Brain microvascular endothelial cell (primary cell): ENCODE results near the gene NIPAL1.

Experiments
- DNase-seq: peaks from one replicate; pipeline ENCODE4 v3.0.0-alpha.2; 2020
- H3K27ac ChIP-seq: fragments of 250-450 bp; sonication (Bioruptor Pico); 2 replicates; pipeline ENCODE4 v1.5.1; 2020; ENCODE audit warnings: mild to moderate bottlenecking, moderate library complexity
- H3K27me3 ChIP-seq: fragments of 250-450 bp; sonication (Bioruptor Pico); replicated peaks from 2 replicates; pipeline ENCODE4 v1.5.1; 2020; ENCODE audit warnings: mild to moderate bottlenecking
- H3K36me3 ChIP-seq: fragments of 250-450 bp; sonication (Bioruptor Pico); replicated peaks from 2 replicates; pipeline ENCODE4 v1.5.1; 2020; ENCODE audit warnings: mild to moderate bottlenecking
- H3K4me3 ChIP-seq: 2 replicates; pipeline ENCODE4 v1.5.1; 2011; ENCODE audit warnings: low read depth, mild to moderate bottlenecking, control low read depth, low read length, moderate library complexity
- in situ Hi-C: cut with HindIII; loops from 2 replicates; pipeline ENCODE4 v1.10.0; 2017; ENCODE audit warnings: low sequenced_read_pairs, low pct_ligation_motif_present
- TF ChIP-seq, protein P1 (sequence below): IDR thresholded peaks from 2 replicates; pipeline ENCODE4 v1.5.1; 2011; ENCODE audit warnings: low read depth, mild to moderate bottlenecking, moderate library complexity, low read length, control low read depth, inconsistent platforms; ENCODE audit errors: missing control alignments

The NIPAL1 gene

DNA sequence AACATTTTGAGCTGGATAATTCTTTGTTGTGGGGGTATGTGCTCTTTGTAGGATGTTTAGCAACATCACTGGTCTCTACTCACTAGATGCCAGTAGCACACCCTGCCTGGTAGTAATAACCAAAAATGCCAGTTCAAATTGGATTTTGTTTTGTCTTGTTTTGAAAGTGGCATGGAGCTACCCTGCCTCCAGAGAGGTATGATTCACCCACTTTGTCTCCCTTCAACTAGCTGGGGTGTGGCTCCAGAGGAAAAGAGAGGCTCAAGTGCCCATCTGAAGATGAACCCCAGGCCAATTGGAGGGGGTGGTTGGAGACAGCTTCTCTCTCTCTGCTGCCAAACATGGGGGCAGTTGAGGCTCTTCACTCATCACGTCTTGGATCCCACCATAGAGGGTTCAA is 34.5 kb downstream of the NIPAL1 start:
- no peak overlapping the region for H3K27ac ChIP-seq
- no peaks in the 10 kb centered on the region for H3K36me3 ChIP-seq
- TF ChIP-seq, protein P1, sequence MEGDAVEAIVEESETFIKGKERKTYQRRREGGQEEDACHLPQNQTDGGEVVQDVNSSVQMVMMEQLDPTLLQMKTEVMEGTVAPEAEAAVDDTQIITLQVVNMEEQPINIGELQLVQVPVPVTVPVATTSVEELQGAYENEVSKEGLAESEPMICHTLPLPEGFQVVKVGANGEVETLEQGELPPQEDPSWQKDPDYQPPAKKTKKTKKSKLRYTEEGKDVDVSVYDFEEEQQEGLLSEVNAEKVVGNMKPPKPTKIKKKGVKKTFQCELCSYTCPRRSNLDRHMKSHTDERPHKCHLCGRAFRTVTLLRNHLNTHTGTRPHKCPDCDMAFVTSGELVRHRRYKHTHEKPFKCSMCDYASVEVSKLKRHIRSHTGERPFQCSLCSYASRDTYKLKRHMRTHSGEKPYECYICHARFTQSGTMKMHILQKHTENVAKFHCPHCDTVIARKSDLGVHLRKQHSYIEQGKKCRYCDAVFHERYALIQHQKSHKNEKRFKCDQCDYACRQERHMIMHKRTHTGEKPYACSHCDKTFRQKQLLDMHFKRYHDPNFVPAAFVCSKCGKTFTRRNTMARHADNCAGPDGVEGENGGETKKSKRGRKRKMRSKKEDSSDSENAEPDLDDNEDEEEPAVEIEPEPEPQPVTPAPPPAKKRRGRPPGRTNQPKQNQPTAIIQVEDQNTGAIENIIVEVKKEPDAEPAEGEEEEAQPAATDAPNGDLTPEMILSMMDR: no peak
- in situ Hi-C loops: no loop called here
- H3K4me3 ChIP-seq: no peak overlapping the region
- DNase-seq: no peak
- H3K27me3 ChIP-seq: no peaks in the 10 kb centered on the region

DNA sequence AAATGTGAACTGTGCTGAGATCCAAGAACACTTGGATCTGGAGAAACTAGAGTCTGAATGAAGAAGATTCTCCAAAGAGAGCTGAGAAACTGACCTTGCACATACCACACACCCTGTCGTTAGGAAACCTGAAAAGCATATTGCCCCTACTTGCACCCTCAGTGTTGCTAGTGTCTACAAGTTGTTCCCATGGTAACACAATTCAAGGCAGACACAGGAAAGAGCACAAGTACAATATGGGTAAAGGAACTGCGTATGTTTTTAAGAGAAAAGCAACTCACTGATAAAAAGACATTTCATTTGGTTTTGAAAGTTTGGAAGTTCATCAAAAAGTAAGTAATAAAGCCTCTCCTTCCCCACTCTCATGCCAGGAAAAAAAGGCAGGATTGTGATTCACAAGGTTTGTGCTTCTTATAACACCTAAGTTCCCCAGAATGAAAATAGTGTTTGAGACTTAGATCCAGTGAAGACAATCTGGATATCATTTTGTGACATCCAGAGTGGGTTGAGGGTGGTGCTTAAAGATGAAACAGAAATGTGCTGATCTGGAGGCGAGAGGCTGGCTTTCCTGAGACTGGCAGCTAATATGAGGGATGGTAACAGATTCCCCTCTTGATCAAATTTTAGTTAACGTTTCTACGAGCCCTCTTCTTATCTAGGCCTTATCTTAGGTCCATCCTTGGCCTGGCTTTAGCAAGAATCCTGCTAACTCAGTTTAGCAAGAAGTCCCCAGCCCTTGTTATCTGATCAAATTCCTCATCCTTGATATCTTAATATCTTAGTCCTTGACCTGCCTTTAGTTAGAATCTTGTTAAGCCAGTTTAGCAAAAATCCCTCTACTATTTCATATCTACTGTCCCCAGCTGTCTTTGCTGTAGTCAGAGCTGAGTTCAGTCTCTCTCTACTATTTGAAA is 42.3 kb downstream of the NIPAL1 start:
- Histone ChIP-seq H3K27ac (no peak overlapping the region), H3K36me3 (no peaks in the 10 kb centered on the region), H3K4me3 (no peak overlapping the region), H3K27me3 (no peaks in the 10 kb centered on the region)
- in situ Hi-C loops: no loop called here
- no peak for DNase-seq
- TF ChIP-seq, protein P1: no peak

DNA sequence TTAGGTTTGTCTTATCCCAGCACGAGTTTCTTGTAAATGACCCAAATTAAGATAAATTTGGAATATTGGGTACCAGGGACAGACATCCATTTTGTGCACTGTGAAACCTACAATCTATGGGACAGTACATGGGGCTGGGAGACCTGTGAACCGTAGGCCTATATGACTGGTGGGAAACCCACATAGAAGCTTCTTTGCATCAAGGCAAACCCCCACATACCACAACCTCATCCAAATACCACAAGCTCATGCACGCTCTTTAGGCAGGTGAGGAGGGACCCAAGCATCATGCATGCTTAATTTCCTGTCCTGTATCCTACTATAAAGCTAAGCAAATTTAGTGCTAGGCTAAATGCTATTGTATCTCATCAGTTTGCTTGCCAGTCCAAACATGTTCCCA is 47.8 kb downstream of the NIPAL1 start:
- H3K27ac ChIP-seq: no peak overlapping the region
- no peak overlapping the region for H3K4me3 ChIP-seq
- no peaks in the 10 kb centered on the region for H3K36me3 ChIP-seq
- DNase-seq: no peak
- in situ Hi-C loops: no loop called here
- TF ChIP-seq, protein P1: no peak
- no peaks in the 10 kb centered on the region for H3K27me3 ChIP-seq

DNA sequence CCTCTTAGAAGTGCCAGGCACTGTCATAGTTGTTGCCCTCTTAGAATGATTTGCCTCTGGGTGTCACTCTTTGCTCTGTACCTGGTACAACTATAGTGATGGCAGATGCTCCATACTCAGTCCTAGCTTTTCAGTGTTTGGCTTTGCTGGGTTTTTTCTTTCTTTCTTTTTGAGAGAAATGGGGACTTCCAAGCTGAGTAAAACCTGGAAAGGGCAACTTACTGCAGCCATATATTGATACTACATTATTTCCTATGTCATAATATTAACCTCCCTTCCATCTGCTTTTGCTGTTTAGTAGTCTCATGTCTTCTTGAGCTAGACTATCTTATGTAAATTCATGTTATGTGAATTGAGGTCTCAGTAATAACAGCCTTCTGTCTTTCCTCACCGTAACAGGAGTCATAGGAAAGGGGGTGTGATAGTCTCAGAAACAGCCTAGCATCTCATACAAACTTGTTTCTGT is 49.0 kb downstream of the NIPAL1 start:
- H3K27ac ChIP-seq: no peak overlapping the region
- DNase-seq: no peak
- in situ Hi-C loops: no loop called here
- H3K27me3 ChIP-seq: no peaks in the 10 kb centered on the region
- H3K36me3 ChIP-seq: no peaks in the 10 kb centered on the region
- TF ChIP-seq, protein P1: no peak
- no peak overlapping the region for H3K4me3 ChIP-seq

DNA sequence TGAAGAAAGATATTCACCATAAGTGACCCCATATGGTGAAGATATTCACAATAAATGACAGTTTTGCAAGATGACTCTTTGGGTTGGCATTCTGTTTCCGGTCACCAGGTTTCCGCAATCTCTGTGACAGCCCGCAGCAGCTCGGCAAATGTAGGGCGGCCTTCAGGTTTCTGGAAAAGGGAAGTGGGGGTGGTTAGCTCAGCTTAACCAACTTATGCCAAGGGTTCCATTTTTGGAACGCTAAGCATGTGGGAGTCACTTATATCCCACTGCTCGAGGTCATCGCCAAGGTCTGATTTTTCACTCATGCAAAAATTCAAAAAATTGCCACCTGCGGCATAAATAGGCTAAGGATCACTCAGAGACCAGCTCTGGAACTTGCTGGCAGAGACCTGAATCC is 51.0 kb downstream of the NIPAL1 start:
- in situ Hi-C loops: no loop called here
- H3K36me3 ChIP-seq: no peaks in the 10 kb centered on the region
- TF ChIP-seq, protein P1: no peak
- no peaks in the 10 kb centered on the region for H3K27me3 ChIP-seq
- no peak overlapping the region for H3K4me3 ChIP-seq
- DNase-seq: no peak
- no peak overlapping the region for H3K27ac ChIP-seq
